ENCODE measurements around the gene TLX2.

Gene TLX2

DNA sequence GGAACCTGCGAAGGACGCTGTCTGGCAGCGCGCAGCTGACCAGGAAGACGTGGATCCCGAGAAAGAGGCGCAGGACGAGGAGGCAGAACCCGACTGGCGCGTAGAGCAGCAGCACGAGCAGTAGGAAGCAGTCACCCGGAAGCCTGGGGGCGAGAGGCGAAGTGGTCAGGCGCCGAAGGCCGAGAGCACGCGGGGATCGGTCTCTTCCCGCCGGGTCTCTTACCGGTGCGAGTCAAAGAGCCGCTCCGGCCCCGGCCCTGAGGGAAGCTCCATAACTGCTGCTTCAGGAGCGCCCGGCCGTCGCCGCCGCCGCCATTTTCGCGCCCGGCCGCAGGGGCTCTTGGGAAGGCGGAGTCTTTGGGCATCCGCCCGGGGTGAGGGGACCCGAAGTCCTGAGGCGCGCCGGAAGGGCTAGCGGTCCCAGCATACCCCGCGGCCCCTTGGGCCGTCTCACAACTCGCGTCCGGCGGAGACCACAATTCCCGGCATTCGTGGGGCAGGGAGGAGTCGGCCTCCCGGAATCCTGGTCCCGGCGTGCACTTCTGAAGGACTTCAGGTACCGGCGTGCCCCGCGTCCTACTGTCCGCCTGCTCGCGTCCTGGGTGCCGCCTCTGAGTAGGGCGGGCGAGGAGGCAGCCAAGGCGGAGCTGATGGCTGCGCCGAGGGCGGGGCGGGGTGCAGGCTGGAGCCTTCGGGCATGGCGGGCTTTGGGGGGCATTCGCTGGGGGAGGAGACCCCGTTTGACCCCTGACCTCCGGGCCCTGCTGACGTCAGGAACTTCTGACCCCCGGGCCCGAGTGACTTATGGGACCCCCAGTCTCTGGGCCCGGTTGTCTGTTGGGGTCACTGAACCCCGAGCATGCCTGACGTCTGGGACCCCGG, 15.3 kb downstream of the TLX2 start, which contains the start of the genes AUP1 and HTRA2:
AUP1 (minus strand) TSS at position 350 of the 882 bp plus-strand sequence; CDS start at position 273, 77 bp downstream.
HTRA2 (plus strand) TSS at position 577 of the 882 bp plus-strand sequence; CDS start at position 651, 74 bp downstream.
- TF ChIP-seq, protein P1, sequence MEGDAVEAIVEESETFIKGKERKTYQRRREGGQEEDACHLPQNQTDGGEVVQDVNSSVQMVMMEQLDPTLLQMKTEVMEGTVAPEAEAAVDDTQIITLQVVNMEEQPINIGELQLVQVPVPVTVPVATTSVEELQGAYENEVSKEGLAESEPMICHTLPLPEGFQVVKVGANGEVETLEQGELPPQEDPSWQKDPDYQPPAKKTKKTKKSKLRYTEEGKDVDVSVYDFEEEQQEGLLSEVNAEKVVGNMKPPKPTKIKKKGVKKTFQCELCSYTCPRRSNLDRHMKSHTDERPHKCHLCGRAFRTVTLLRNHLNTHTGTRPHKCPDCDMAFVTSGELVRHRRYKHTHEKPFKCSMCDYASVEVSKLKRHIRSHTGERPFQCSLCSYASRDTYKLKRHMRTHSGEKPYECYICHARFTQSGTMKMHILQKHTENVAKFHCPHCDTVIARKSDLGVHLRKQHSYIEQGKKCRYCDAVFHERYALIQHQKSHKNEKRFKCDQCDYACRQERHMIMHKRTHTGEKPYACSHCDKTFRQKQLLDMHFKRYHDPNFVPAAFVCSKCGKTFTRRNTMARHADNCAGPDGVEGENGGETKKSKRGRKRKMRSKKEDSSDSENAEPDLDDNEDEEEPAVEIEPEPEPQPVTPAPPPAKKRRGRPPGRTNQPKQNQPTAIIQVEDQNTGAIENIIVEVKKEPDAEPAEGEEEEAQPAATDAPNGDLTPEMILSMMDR (conservative IDR thresholded peaks at IDR 0.05; ENCODE audit: control insufficient read depth, insufficient read depth, low read depth, low read length) = no peak
- peak within 1 kb of the TSS; percentile 98 for H3K4me3 ChIP-seq (ENCODE audit: control insufficient read depth, low read depth, low read length)
- peak; percentile 99 for DNase-seq (ENCODE audit: low read depth)

DNA sequence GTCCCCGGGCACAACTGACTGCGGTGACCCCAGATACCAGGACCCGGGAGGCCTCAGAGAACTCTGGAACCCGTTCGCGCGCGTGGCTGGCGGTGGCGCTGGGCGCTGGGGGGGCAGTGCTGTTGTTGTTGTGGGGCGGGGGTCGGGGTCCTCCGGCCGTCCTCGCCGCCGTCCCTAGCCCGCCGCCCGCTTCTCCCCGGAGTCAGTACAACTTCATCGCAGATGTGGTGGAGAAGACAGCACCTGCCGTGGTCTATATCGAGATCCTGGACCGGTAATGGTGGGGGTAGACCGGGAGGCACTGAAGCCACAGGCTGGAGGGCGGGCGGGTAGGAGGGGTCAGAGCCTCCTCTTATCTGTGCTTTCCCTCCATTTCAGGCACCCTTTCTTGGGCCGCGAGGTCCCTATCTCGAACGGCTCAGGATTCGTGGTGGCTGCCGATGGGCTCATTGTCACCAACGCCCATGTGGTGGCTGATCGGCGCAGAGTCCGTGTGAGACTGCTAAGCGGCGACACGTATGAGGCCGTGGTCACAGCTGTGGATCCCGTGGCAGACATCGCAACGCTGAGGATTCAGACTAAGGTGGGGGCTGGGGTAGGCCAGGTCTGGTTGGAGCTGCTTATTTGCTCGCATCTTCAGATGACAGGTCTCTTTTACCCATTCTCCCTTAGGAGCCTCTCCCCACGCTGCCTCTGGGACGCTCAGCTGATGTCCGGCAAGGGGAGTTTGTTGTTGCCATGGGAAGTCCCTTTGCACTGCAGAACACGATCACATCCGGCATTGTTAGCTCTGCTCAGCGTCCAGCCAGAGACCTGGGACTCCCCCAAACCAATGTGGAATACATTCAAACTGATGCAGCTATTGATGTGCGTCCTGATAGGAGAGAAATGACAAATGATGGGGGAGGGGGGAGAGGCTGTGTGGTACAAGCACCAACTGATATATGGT, 16.3 kb downstream of the TLX2 start:
- TF ChIP-seq, protein P1 (conservative IDR thresholded peaks at IDR 0.05; ENCODE audit: control insufficient read depth, insufficient read depth, low read depth, low read length) = no peak
- H3K4me3 ChIP-seq (ENCODE audit: control insufficient read depth, low read depth, low read length) = peak overlapping the region; percentile 98
- DNase-seq (ENCODE audit: low read depth) = peak; percentile 47

DNA sequence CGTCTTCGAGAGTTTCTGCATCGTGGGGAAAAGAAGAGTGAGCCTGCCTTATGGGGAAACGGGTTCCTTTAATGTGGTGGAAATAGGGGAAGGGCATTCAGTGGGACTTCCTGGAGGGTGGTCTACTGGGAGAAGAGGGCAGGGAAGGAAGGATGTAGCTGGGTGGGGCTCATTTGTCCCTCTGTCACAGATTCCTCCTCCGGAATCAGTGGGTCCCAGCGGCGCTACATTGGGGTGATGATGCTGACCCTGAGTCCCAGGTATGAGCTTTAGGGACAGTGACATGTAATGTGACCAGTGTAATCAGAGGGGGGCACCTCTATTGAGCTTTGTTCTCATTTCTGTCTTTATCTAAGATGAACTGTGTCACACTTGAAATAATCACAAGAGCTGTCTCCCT, 17.4 kb downstream of the TLX2 start:
- TF ChIP-seq, protein P1 (conservative IDR thresholded peaks at IDR 0.05; ENCODE audit: control insufficient read depth, insufficient read depth, low read depth, low read length) = no peak
- H3K4me3 ChIP-seq (ENCODE audit: control insufficient read depth, low read depth, low read length) = no peak overlapping the region
- no peak for DNase-seq (ENCODE audit: low read depth)

- TF ChIP-seq, protein P1 (conservative IDR thresholded peaks at IDR 0.05; ENCODE audit: control insufficient read depth, insufficient read depth, low read depth, low read length) = peak; percentile 38
- H3K4me3 ChIP-seq (ENCODE audit: control insufficient read depth, low read depth, low read length) = no peak overlapping the region
- peak; percentile 76 for DNase-seq (ENCODE audit: low read depth)
These were observed 18.0 kb downstream of the TLX2 start for GRCh38 chr2:74532222-74532621.

DNA sequence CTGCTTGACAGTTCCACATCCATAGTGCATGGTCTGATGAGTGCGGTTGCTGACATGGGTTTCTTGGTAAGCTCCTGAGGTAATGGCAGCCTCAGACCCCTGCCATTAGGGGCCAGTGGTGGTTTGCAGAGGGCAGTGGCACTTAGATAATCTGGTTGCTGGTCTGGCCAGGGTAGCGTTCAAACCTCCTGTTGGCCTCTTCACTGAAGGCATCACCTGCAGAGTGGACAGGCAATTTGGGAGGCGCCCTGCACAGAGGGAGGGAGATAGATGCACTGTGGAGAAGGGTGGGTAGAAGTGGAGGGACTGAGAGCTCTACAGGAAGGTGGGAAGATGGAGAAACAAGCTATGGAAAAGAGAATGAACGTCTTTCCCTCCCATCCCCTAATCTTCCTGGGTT, 19.2 kb downstream of the TLX2 start:
- DNase-seq (ENCODE audit: low read depth) = no peak
- H3K4me3 ChIP-seq (ENCODE audit: control insufficient read depth, low read depth, low read length) = no peak overlapping the region
- TF ChIP-seq, protein P1 (conservative IDR thresholded peaks at IDR 0.05; ENCODE audit: control insufficient read depth, insufficient read depth, low read depth, low read length) = no peak

DNA sequence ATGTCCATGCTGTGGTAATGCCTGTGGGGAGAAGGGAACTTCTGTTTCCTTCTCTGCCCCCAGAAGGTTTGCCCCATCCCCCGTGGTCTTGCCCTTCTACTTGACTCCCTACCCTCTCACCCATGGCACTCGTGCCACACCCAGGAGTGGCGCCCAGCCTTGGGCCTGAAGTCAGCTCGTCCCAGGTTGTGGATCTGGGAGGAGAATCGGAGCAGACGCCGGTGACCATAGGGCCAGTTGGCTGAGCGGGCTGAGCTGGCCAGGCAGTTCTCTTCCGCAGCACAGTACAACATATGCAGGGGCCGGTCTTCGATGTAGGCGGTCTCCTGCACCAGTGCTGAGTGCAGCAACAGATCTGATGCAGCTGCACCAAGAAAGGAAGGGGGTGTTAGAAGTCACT, 20.2 kb downstream of the TLX2 start:
- no peak for DNase-seq (ENCODE audit: low read depth)
- TF ChIP-seq, protein P1 (conservative IDR thresholded peaks at IDR 0.05; ENCODE audit: control insufficient read depth, insufficient read depth, low read depth, low read length) = no peak
- no peak overlapping the region for H3K4me3 ChIP-seq (ENCODE audit: control insufficient read depth, low read depth, low read length)
